Endothelial cell (in vitro differentiated cells): ENCODE results near the gene PUDP. TPM values are rescaled to one million over a fixed set of nuclear protein-coding genes. Genes with fewer than 3 reads are reported as not detected.

Experiments used
- DNase-seq: peaks from one replicate; pipeline ENCODE4 v3.0.0; 2021; ENCODE audit warnings: low spot score
- H3K27ac Mint-ChIP-seq: one replicate; pipeline ENCODE4 v1.8.0; 2021; ENCODE audit warnings: mixed read lengths, inconsistent platforms; ENCODE audit not compliant: unreplicated experiment
- H3K27me3 Mint-ChIP-seq: one replicate; pipeline ENCODE4 v1.8.0; 2021; ENCODE audit warnings: mild to moderate bottlenecking, moderate library complexity, mixed read lengths, inconsistent platforms; ENCODE audit not compliant: unreplicated experiment
- H3K36me3 Mint-ChIP-seq: one replicate; pipeline ENCODE4 v1.8.0; 2021; ENCODE audit warnings: mild to moderate bottlenecking, low read depth, mixed read lengths, inconsistent platforms; ENCODE audit not compliant: unreplicated experiment
- H3K4me1 Mint-ChIP-seq: one replicate; pipeline ENCODE4 v1.8.0; 2021; ENCODE audit warnings: mild to moderate bottlenecking, mixed read lengths, inconsistent platforms; ENCODE audit not compliant: unreplicated experiment
- H3K4me3 Mint-ChIP-seq: one replicate; pipeline ENCODE4 v1.8.0; 2021; ENCODE audit warnings: mild to moderate bottlenecking, mixed read lengths, inconsistent platforms; ENCODE audit not compliant: unreplicated experiment
- H3K9me3 Mint-ChIP-seq: one replicate; pipeline ENCODE4 v1.8.0; 2021; ENCODE audit warnings: mixed read lengths, inconsistent platforms; ENCODE audit not compliant: unreplicated experiment
- total RNA-seq: library from RNA; stranded (reverse); fragmentation: NEBNext Ultra II Directional; extraction: Animal tissue kit (Norgen Biotek cat#: 25700); gene quantifications from one replicate; pipeline ENCODE4 v1.2.1, GENCODE V29; 2021; ENCODE audit not compliant: unreplicated experiment
- TF ChIP-seq, protein P1 (sequence below): fragments of 200-600 bp; sonication (generic); IDR thresholded peaks from one replicate; pipeline ENCODE4 v1.5.0; 2021; ENCODE audit warnings: antibody characterized with exemption; ENCODE audit not compliant: unreplicated experiment

PUDP gene
- total RNA-seq, 1 donor from 2014 or later = 45.0 TPM

DNA sequence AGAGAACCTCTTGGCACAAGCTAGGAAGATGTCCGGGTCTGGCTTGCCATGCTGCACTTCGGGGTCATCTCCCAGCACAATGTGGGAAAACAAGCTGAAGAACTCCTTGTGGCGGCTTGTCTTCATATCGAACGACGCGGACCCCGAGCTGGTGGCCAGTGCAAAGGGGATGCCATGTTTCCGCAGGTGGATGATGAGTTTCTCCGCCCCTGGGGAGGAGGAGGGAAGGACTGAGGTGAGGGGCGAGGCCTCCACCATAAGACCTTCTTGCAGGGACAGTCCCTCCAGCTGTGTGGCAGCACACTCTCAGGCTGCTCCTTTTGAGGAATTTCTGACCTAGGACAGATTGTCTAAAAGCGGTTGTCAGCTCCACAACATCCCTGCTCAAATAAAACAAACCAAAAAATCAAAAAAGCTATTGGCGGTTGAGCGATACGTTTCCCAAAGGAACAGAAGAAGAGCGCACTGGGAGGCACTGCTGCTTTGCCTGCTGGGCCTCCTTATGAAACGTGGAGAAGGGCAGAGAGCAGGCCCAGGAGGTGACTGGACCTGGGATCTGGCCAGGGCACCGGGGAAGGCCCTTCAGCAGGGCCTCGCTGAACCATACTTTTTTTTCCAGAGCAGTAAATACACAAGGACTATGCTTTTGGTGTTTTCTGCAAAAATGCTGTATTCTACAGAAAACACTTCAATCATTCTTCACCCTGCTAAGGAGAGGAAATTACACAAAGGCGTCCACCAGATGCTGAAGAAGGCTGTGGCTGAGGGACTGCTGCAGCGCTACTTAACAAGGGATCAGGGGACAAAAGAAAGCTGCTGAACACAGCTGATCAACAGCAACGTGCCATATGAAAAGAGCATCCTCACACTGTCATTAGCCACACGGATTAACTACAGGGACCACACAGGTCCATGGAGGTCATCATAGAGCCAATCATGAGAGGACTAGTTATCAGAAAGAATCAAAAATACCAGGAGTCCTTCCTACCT lies 70.4 kb downstream of the PUDP start:
- no peaks in the 10 kb centered on the region for H3K9me3 Mint-ChIP-seq
- H3K4me1 Mint-ChIP-seq = peaks cover 7% of the 10 kb centered on the region
- no peak overlapping the region for H3K4me3 Mint-ChIP-seq
- peaks cover 6% of the 10 kb centered on the region for H3K27me3 Mint-ChIP-seq
- no peaks in the 10 kb centered on the region for H3K36me3 Mint-ChIP-seq
- DNase-seq = no peak
- no peak overlapping the region for H3K27ac Mint-ChIP-seq
- TF ChIP-seq, protein P1, sequence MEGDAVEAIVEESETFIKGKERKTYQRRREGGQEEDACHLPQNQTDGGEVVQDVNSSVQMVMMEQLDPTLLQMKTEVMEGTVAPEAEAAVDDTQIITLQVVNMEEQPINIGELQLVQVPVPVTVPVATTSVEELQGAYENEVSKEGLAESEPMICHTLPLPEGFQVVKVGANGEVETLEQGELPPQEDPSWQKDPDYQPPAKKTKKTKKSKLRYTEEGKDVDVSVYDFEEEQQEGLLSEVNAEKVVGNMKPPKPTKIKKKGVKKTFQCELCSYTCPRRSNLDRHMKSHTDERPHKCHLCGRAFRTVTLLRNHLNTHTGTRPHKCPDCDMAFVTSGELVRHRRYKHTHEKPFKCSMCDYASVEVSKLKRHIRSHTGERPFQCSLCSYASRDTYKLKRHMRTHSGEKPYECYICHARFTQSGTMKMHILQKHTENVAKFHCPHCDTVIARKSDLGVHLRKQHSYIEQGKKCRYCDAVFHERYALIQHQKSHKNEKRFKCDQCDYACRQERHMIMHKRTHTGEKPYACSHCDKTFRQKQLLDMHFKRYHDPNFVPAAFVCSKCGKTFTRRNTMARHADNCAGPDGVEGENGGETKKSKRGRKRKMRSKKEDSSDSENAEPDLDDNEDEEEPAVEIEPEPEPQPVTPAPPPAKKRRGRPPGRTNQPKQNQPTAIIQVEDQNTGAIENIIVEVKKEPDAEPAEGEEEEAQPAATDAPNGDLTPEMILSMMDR = no peak

DNA sequence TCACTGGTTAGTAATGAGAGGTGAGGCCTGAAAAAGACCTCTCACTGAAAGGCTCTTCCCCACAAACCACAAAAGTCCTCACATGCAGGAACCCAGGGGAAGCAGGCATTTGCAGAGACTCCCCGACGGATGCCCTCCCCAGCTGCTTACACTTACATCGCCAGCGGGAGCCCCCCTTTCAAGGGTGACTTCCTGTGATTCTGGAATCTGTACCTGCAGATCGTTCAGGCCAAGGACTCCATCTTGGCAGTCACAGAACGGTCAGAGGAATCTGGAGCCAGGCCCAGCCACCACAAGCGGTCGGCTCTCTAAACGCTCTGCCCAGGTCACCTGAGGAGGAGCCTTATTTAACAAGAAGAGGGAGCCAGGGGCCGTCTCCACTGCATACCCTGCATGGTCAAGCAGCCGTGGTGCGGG lies 71.7 kb downstream of the PUDP start:
- Mint-ChIP-seq H3K9me3 (no peaks in the 10 kb centered on the region), H3K27me3 (peaks cover 3% of the 10 kb centered on the region), H3K4me3 (no peak overlapping the region), H3K36me3 (no peaks in the 10 kb centered on the region), H3K27ac (no peak overlapping the region), H3K4me1 (peaks cover 7% of the 10 kb centered on the region)
- TF ChIP-seq, protein P1 = no peak
- no peak for DNase-seq

DNA sequence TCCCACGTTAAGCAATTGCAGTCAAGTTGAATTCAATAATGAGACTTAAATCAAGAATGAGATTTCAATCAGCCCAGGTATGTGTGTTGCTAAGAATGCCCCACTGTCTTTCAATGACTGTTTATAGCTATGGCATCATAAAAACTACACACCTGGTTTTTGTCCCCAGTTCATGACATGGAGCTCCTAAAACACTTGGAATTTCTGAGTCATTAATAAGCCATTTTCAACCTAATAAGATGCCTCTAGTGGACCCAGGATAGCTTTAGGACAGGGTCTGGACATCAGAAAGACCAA lies 73.1 kb downstream of the PUDP start:
- H3K9me3 Mint-ChIP-seq = no peaks in the 10 kb centered on the region
- TF ChIP-seq, protein P1 = no peak
- H3K4me3 Mint-ChIP-seq = no peak overlapping the region
- peaks cover 3% of the 10 kb centered on the region for H3K36me3 Mint-ChIP-seq
- DNase-seq = no peak
- H3K27ac Mint-ChIP-seq = no peak overlapping the region
- peaks cover 3% of the 10 kb centered on the region for H3K27me3 Mint-ChIP-seq
- peaks cover 5% of the 10 kb centered on the region for H3K4me1 Mint-ChIP-seq

DNA sequence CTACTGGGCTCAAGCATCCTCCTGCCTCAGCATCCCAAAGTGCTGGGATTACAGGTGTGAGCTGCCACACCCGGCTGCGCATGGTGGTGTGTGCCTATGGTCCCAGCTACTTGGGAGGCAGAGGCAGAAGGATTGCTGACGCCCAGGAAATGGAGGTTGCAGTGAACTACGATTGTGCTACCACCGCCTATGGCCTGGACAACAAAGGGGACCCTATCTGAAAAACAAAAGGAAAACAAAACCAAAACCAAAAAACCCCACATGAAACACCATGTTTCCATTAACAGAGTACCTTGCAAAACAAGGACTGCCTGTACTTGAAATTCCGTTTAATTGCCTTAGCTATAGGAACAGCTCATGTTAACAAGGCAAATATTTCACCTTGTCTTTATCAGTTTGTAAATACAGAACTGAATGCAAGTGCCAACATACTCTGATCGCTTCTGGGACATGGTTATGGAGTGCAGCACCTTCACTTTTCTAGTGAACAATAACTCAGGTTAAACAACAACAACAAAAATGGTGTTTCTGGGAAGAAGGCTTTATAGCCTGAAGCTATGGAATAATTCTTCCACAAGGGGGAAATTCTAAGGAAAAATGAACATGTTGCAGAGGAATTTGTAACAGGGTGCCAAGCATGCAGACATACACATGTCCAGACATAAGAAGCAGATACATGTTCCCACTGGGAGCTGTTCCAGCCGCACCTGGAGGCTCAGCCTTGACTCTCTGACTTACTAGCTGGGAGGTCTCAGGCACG lies 73.6 kb downstream of the PUDP start:
- Mint-ChIP-seq H3K4me3 (no peak overlapping the region), H3K9me3 (no peaks in the 10 kb centered on the region)

More for the DNA sequence above, 73.6 kb downstream of the PUDP start:
- H3K27me3 Mint-ChIP-seq = peaks cover 3% of the 10 kb centered on the region
- peaks cover 4% of the 10 kb centered on the region for H3K36me3 Mint-ChIP-seq
- TF ChIP-seq, protein P1 = no peak
- H3K4me1 Mint-ChIP-seq = peaks cover 3% of the 10 kb centered on the region
- no peak overlapping the region for H3K27ac Mint-ChIP-seq
- no peak for DNase-seq
